ENCODE measurements around the gene TXLNA. TPM values are rescaled to one million over a fixed set of nuclear protein-coding genes. Genes with fewer than 3 reads are reported as not detected.

TXLNA gene
- total RNA-seq, 1 donor from 2014 or later, result 59.7 TPM

DNA sequence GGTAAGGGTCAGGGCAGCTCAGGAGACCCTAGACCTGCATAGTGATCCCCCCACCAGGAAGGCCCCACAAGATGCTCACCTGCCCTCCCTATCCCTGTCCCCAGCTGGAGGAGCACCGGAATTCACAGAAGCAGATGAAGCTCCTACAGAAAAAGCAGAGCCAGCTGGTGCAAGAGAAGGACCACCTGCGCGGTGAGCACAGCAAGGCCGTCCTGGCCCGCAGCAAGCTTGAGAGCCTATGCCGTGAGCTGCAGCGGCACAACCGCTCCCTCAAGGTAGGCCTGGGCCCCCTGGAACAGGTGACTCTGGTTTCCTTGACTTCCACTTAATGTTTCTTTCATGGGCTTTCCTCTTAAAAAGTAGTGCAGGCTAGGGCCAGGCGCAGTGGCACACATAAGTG is 8.4 kb downstream of the TXLNA start:
- no peak overlapping the region for H3K4me3 Mint-ChIP-seq
- H3K4me1 Mint-ChIP-seq, result peaks cover 7% of the 10 kb centered on the region
- no peaks in the 10 kb centered on the region for H3K9me3 Mint-ChIP-seq
- no peaks in the 10 kb centered on the region for H3K27me3 Mint-ChIP-seq (ENCODE audit: low read depth)
- no peak overlapping the region for H3K27ac Mint-ChIP-seq
- H3K36me3 Mint-ChIP-seq, result peaks cover 52% of the 10 kb centered on the region
- no peak for DNase-seq (ENCODE audit: low spot score in 2 of 2, unreplicated experiment in 2 of 2)
- TF ChIP-seq, protein P1, sequence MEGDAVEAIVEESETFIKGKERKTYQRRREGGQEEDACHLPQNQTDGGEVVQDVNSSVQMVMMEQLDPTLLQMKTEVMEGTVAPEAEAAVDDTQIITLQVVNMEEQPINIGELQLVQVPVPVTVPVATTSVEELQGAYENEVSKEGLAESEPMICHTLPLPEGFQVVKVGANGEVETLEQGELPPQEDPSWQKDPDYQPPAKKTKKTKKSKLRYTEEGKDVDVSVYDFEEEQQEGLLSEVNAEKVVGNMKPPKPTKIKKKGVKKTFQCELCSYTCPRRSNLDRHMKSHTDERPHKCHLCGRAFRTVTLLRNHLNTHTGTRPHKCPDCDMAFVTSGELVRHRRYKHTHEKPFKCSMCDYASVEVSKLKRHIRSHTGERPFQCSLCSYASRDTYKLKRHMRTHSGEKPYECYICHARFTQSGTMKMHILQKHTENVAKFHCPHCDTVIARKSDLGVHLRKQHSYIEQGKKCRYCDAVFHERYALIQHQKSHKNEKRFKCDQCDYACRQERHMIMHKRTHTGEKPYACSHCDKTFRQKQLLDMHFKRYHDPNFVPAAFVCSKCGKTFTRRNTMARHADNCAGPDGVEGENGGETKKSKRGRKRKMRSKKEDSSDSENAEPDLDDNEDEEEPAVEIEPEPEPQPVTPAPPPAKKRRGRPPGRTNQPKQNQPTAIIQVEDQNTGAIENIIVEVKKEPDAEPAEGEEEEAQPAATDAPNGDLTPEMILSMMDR (IDR thresholded peaks at IDR 0.05; ENCODE audit: unreplicated experiment), result no peak

DNA sequence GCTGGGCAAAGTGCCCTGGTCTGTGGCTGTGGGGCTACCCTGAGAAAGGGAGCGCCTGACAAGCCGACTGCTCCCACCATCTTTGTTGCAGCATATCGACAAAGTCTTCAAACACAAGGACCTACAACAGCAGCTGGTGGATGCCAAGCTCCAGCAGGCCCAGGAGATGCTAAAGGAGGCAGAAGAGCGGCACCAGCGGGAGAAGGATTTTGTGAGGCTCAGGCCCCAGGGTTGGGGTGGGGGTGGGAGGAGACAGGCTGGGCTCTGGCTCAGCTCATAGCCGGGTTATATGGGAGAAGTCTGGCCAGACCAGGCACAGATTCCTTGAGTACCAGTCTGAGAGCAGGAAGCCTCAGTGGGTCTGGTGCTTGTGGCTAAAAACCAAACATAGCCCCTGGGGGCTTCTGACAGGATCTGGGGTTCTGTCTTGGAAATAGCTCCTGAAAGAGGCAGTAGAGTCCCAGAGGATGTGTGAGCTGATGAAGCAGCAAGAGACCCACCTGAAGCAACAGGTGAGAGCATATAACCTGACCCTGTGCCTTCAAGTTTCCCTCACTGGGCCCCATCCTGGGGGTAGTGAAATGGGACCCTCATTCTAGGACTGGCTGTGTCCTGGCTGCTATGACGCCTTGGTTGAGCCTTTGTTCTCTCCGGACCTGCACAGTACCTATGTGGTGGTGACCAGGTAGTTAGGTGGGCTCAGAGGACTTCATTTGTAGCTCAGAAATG is 12.9 kb downstream of the TXLNA start:
- Mint-ChIP-seq H3K36me3 (peaks cover 46% of the 10 kb centered on the region), H3K27ac (no peak overlapping the region), H3K9me3 (no peaks in the 10 kb centered on the region), H3K27me3 (ENCODE audit: low read depth) (no peaks in the 10 kb centered on the region), H3K4me1 (no peaks in the 10 kb centered on the region), H3K4me3 (no peak overlapping the region)
- TF ChIP-seq, protein P1 (IDR thresholded peaks at IDR 0.05; ENCODE audit: unreplicated experiment), result no peak
- DNase-seq (ENCODE audit: low spot score in 2 of 2, unreplicated experiment in 2 of 2), result no peak

DNA sequence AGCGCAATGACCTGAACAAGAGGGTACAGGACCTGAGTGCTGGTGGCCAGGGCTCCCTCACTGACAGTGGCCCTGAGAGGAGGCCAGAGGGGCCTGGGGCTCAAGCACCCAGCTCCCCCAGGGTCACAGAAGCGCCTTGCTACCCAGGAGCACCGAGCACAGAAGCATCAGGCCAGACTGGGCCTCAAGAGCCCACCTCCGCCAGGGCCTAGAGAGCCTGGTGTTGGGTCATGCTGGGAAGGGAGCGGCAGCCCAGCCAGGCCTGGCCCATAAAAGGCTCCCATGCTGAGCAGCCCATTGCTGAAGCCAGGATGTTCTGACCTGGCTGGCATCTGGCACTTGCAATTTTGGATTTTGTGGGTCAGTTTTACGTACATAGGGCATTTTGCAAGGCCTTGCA is 15.5 kb downstream of the TXLNA start:
- Mint-ChIP-seq H3K27me3 (ENCODE audit: low read depth) (no peaks in the 10 kb centered on the region), H3K4me3 (no peak overlapping the region), H3K36me3 (peaks cover 37% of the 10 kb centered on the region), H3K27ac (no peak overlapping the region), H3K4me1 (peaks cover 4% of the 10 kb centered on the region), H3K9me3 (no peaks in the 10 kb centered on the region)
- DNase-seq (ENCODE audit: low spot score in 2 of 2, unreplicated experiment in 2 of 2), result no peak
- TF ChIP-seq, protein P1 (IDR thresholded peaks at IDR 0.05; ENCODE audit: unreplicated experiment), result no peak

DNA sequence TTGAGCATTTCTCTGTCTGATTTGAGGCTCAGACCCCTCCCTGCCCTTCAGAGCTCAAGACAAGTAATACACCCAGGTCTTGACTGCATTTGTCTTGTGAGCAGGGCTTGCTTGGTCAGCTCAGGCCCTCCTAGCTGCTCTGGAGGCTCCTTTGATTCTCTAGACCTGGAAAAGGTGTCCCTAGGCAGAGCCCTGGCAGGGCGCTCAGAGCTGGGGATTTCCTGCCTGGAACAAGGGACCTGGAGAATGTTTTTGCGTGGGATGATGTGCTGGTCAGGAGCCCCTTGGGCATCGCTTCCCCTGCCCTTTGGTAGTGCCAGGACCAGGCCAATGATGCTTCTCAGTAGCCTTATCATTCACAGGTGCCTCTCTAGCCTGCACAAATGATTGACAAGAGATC is 16.1 kb downstream of the TXLNA start:
- Mint-ChIP-seq H3K27ac (no peak overlapping the region), H3K9me3 (no peaks in the 10 kb centered on the region), H3K27me3 (ENCODE audit: low read depth) (no peaks in the 10 kb centered on the region), H3K4me1 (peaks cover 7% of the 10 kb centered on the region), H3K4me3 (no peak overlapping the region), H3K36me3 (peaks cover 33% of the 10 kb centered on the region)
- no peak for DNase-seq (ENCODE audit: low spot score in 2 of 2, unreplicated experiment in 2 of 2)
- TF ChIP-seq, protein P1 (IDR thresholded peaks at IDR 0.05; ENCODE audit: unreplicated experiment), result no peak

DNA sequence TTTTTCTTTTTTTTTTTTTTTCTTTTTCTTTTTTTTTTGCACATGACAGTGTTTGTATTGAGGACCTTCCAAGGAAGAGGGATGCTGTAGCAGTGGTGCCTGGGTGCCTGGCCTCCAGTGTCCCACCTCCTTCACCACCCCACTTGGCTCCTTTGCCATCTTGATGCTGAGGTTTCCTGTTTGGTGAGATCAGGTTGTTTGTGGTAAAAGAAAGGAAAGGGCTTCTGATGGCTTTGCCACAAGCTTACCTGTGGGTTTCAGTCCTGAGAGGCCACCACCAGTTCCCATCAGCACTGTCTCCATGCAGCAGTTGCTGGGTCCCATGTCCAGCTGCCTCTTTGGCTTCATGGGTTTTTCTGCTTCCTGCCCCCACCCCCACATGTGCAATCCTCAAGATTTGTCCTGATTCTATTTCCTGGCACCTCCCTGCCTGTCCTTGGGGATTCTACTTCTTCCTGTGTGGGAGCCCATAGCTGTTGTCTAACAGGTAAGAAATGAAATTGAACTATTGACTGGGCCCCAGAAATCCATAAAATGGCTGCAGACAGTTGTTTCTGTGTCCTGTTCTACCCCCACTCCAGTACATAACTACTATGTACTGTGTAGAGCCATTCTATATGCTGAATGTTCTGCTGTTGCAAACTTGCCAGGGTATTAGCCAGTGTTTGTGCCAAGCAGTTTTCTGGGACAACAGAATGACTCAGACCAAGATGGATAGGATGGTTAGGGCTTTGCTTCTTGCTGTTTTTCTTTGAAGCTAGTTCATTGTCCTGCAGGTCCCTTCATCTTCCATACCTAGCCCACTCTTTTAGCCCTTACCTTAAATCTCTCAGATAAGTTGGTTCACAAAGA is 16.7 kb downstream of the TXLNA start:
- TF ChIP-seq, protein P1 (IDR thresholded peaks at IDR 0.05; ENCODE audit: unreplicated experiment), result no peak
- no peak for DNase-seq (ENCODE audit: low spot score in 2 of 2, unreplicated experiment in 2 of 2)
- no peaks in the 10 kb centered on the region for H3K27me3 Mint-ChIP-seq (ENCODE audit: low read depth)
- peaks cover 7% of the 10 kb centered on the region for H3K4me1 Mint-ChIP-seq
- H3K4me3 Mint-ChIP-seq, result no peak overlapping the region
- no peaks in the 10 kb centered on the region for H3K9me3 Mint-ChIP-seq
- peaks cover 33% of the 10 kb centered on the region for H3K36me3 Mint-ChIP-seq
- H3K27ac Mint-ChIP-seq, result no peak overlapping the region

All from mesothelial cell of epicardium (in vitro differentiated cells).